ENCODE results near the gene TYMS. TPM values are rescaled to one million over a fixed set of nuclear protein-coding genes. Genes with fewer than 3 reads are reported as not detected.

The TYMS gene
- total RNA-seq, 3 donors from 2014 or later: 7.2 to 42.1 (median 16.3) TPM

GRCh38 chr18:649341-649740 is 8.1 kb upstream of the TYMS start:
- no peak for TF ChIP-seq CTCF (IDR thresholded peaks at IDR 0.05)
- H3K4me3 ChIP-seq: no peak overlapping the region
- intact Hi-C loops (cut with DNase I, micrococcal nuclease): no loop called here
- ATAC-seq (no peak), DNase-seq (no peak)
- no peaks in the 10 kb centered on the region for H3K9me3 ChIP-seq
- H3K4me1 ChIP-seq (ENCODE audit: low read depth): no peaks in the 10 kb centered on the region
- no peaks in the 10 kb centered on the region for H3K36me3 ChIP-seq (ENCODE audit: low read depth)

GRCh38 chr18:650428-650858 is 7.0 kb upstream of the TYMS start:
- no peak overlapping the region for H3K4me3 ChIP-seq
- ATAC-seq (no peak), DNase-seq (no peak)
- H3K9me3 ChIP-seq: no peaks in the 10 kb centered on the region
- intact Hi-C loops (cut with DNase I, micrococcal nuclease): no loop called here
- H3K36me3 ChIP-seq (ENCODE audit: low read depth): no peaks in the 10 kb centered on the region
- no peak for TF ChIP-seq CTCF (IDR thresholded peaks at IDR 0.05)
- no peaks in the 10 kb centered on the region for H3K4me1 ChIP-seq (ENCODE audit: low read depth)

GRCh38 chr18:652131-652530 is 5.3 kb upstream of the TYMS start:
- intact Hi-C loops (cut with DNase I, micrococcal nuclease): no loop called here
- no peak for TF ChIP-seq CTCF (IDR thresholded peaks at IDR 0.05)
- Histone ChIP-seq H3K36me3 (ENCODE audit: low read depth) (no peaks in the 10 kb centered on the region), H3K9me3 (no peaks in the 10 kb centered on the region), H3K4me1 (ENCODE audit: low read depth) (no peaks in the 10 kb centered on the region), H3K4me3 (no peak overlapping the region)
- no peak for DNase-seq
- no peak for ATAC-seq

DNA sequence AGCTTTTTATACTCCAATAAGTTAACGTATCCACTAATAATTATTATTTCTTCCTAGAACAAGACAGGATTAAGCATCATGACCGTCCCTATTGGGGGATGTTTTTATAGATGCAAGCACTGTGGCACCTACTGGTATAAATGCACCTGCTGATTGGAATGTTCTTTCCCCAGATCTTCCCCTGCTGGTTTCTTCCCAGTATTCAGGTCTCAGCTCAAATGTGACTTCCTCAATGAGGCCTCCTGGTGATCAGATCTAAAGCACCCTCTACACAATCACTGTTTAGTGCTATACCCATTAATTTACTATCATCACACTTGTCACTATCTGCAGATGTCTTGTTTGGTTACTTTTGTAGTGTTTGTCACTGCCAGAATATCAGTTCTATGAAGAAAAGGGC is 3.9 kb upstream of the TYMS start:
- H3K4me1 ChIP-seq (ENCODE audit: low read depth): no peaks in the 10 kb centered on the region
- no peaks in the 10 kb centered on the region for H3K9me3 ChIP-seq
- no peak overlapping the region for H3K4me3 ChIP-seq
- ATAC-seq (no peak), DNase-seq (no peak)
- intact Hi-C loops (cut with DNase I, micrococcal nuclease): no loop called here
- TF ChIP-seq CTCF (IDR thresholded peaks at IDR 0.05): no peak
- no peaks in the 10 kb centered on the region for H3K36me3 ChIP-seq (ENCODE audit: low read depth)

- DNase-seq (no peak), ATAC-seq (no peak)
- Histone ChIP-seq H3K9me3 (no peaks in the 10 kb centered on the region), H3K36me3 (ENCODE audit: low read depth) (no peaks in the 10 kb centered on the region), H3K4me1 (ENCODE audit: low read depth) (no peaks in the 10 kb centered on the region), H3K4me3 (no peak overlapping the region)
- intact Hi-C loops (cut with DNase I, micrococcal nuclease): no loop called here
- no peak for TF ChIP-seq CTCF (IDR thresholded peaks at IDR 0.05)
Observed at GRCh38 chr18:654601-655000, 2.9 kb upstream of the TYMS start.

- Histone ChIP-seq H3K4me3 (no peak overlapping the region), H3K36me3 (ENCODE audit: low read depth) (no peaks in the 10 kb centered on the region), H3K9me3 (no peaks in the 10 kb centered on the region), H3K4me1 (ENCODE audit: low read depth) (no peaks in the 10 kb centered on the region)
- DNase-seq: no peak
- no peak for ATAC-seq
- no peak for TF ChIP-seq CTCF (IDR thresholded peaks at IDR 0.05)
- intact Hi-C loops (cut with DNase I, micrococcal nuclease): no loop called here
Observed at GRCh38 chr18:655445-655844, 2.0 kb upstream of the TYMS start.
